Measurements from ENCODE around the gene PIR. TPM values are rescaled to one million over a fixed set of nuclear protein-coding genes. Genes with fewer than 3 reads are reported as not detected.

PIR gene
- total RNA-seq, 1 experiment from 2014 or later: 27.5 TPM

DNA sequence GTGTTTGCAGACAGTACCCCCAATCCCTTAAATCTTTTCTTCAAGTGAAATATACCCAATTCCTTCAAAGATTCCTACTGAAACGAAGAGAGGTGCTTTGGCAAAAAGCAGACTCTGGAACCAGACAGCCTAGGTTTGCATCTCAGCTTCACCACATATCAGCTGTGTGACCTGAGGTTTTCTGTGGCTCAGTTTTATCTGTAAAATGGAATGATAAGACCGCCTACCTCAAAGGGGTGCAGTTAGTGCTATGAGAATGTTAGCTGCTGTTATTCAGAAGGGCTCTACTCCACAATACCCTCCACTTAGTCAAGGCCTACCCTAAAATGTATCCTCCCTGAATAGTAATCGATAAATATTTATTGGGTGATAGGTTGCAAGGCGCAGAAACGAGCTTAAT, 664 bp downstream of the PIR start:
- H3K9ac ChIP-seq (ENCODE audit: low read length): peak overlapping the region; percentile 74
- ChIA-PET POLR2A (no interaction called here), CTCF (interaction anchor here (1.1 kb wide), 1 partner anchor 143 kb away, joined by 3 read pairs; no protein-coding TSS in a partner anchor), RAD21 (ENCODE audit: low non-redundant PET in 1 of 2, low total read pairs in 2 of 2, uncharacterized antibody in 2 of 2, unreplicated experiment in 2 of 2) (no interaction called here)
- H3K4me1 ChIP-seq (ENCODE audit: control insufficient read depth in 1 of 2, insufficient read depth in 2 of 2, low read length in 2 of 2): peaks cover 3 to 15% of the 10 kb centered on the region in 2 experiments; a peak in 1 of 4 replicates
- H4K20me1 ChIP-seq (ENCODE audit: insufficient read depth): no peaks in the 10 kb centered on the region
- H3K4me2 ChIP-seq (ENCODE audit: low read length): peak overlapping the region; percentile 85
- no peak for DNase-seq (ENCODE audit: low read depth, low spot score)
- H3K36me3 ChIP-seq (ENCODE audit: control insufficient read depth in 1 of 2, insufficient read depth in 2 of 2, low read length in 2 of 2): peaks cover 0 to 4% of the 10 kb centered on the region in 2 experiments; a peak in 1 of 4 replicates
- H3K9me2 ChIP-seq (ENCODE audit: insufficient read depth): no peaks in the 10 kb centered on the region
- H3K79me2 ChIP-seq (ENCODE audit: insufficient read depth, low read length): no peaks in the 10 kb centered on the region
- ATAC-seq: no peak
- no TSS peak for BruUV-seq (replicated peaks)
- H3K9me3 ChIP-seq (ENCODE audit: control insufficient read depth in 1 of 2, insufficient read depth in 1 of 2, low read depth in 1 of 2, low read length in 2 of 2): no peaks in the 10 kb centered on the region
- TF ChIP-seq ZNF274 (IDR thresholded peaks at IDR 0.05; ENCODE audit: low read depth, low read length) (no peak), SP1 (IDR thresholded peaks at IDR 0.05; ENCODE audit: low read depth) (no peak)
- TF ChIP-seq, protein P1, sequence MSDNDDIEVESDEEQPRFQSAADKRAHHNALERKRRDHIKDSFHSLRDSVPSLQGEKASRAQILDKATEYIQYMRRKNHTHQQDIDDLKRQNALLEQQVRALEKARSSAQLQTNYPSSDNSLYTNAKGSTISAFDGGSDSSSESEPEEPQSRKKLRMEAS (IDR thresholded peaks at IDR 0.05): no peak
- peak overlapping the region; percentile 74 for H3K27ac ChIP-seq (ENCODE audit: low read depth, low read length)
- H3K4me3 ChIP-seq (replicated peaks in 1 of 2; ENCODE audit: low read depth in 1 of 2, low read length in 2 of 2): peak overlapping the region; percentile 56 to 71
- intact Hi-C loops (cut with micrococcal nuclease): loop anchor here (5.0 to 10.0 kb wide), 2 partner anchors 152 to 180 kb away; no protein-coding TSS in a partner anchor
- no peak overlapping the region for H2AFZ ChIP-seq (ENCODE audit: low read depth, low read length, poor library complexity, severe bottlenecking)
- no peaks in the 10 kb centered on the region for H3K27me3 ChIP-seq (ENCODE audit: insufficient read depth, low read length)

- Histone ChIP-seq H3K4me2 (ENCODE audit: low read length) (no peak overlapping the region), H3K4me3 (replicated peaks in 1 of 2; ENCODE audit: low read depth in 1 of 2, low read length in 2 of 2) (no peak overlapping the region), H2AFZ (ENCODE audit: low read depth, low read length, poor library complexity, severe bottlenecking) (no peak overlapping the region), H3K9me2 (ENCODE audit: insufficient read depth) (no peaks in the 10 kb centered on the region; the same call in 1 of the 2 replicates), H3K9me3 (ENCODE audit: control insufficient read depth in 1 of 2, insufficient read depth in 1 of 2, low read depth in 1 of 2, low read length in 2 of 2) (no peaks in the 10 kb centered on the region), H3K9ac (ENCODE audit: low read length) (no peak overlapping the region), H3K4me1 (ENCODE audit: control insufficient read depth in 1 of 2, insufficient read depth in 2 of 2, low read length in 2 of 2) (no peaks in the 10 kb centered on the region), H3K79me2 (ENCODE audit: insufficient read depth, low read length) (no peaks in the 10 kb centered on the region), H3K27ac (ENCODE audit: low read depth, low read length) (no peak overlapping the region), H4K20me1 (ENCODE audit: insufficient read depth) (no peaks in the 10 kb centered on the region), H3K36me3 (ENCODE audit: control insufficient read depth in 1 of 2, insufficient read depth in 2 of 2, low read length in 2 of 2) (no peaks in the 10 kb centered on the region), H3K27me3 (ENCODE audit: insufficient read depth, low read length) (no peaks in the 10 kb centered on the region)
- RAD21 ChIA-PET (ENCODE audit: low non-redundant PET in 1 of 2, low total read pairs in 2 of 2, uncharacterized antibody in 2 of 2, unreplicated experiment in 2 of 2): no interaction called here
- ATAC-seq (no peak), DNase-seq (ENCODE audit: low read depth, low spot score) (no peak)
- intact Hi-C loops (cut with micrococcal nuclease): no loop called here
- TF ChIP-seq POLR2AphosphoS5 (IDR thresholded peaks at IDR 0.05; ENCODE audit: low read depth, low read length) (no peak), ELF1 (IDR thresholded peaks at IDR 0.05; ENCODE audit: borderline replicate concordance, low read depth) (no peak), JUND (IDR thresholded peaks at IDR 0.05) (no peak), REST (IDR thresholded peaks at IDR 0.05; ENCODE audit: low read depth) (no peak), FOSL1 (IDR thresholded peaks at IDR 0.05; ENCODE audit: low read depth) (no peak), EZH2phosphoT487 (IDR thresholded peaks at IDR 0.05; ENCODE audit: borderline replicate concordance) (no peak)
- POLR2A ChIA-PET: no interaction called here
- CTCF ChIA-PET: no interaction called here
- no TSS peak for BruUV-seq (replicated peaks)
Observed at GRCh38 chrX:15483891-15484290, 9.2 kb downstream of the PIR start.

Measured in HCT116 (cell line).